Esophagus squamous epithelium (tissue), 4 donors: ENCODE results near the gene SNX27.

Source experiments
- POLR2A ChIP-seq, 4 donors: fragments of 450-650 bp; IDR thresholded peaks; one replicate each; pipeline ENCODE4 v1.6.1; 2017; ENCODE audit warnings: antibody characterized with exemption in 4 of 4, mild to moderate bottlenecking in 4 of 4, moderate library complexity in 3 of 4
- TF ChIP-seq, protein P1 (sequence below), 6 experiments: fragments of 450-650 bp in 4 of 6; fragments of 200-600 bp in 2 of 6; sonication (generic) in 2 of 6; IDR thresholded peaks; one replicate each; pipeline ENCODE4 v1.5.1; 2016 to 2019; ENCODE audit warnings: antibody characterized with exemption in 6 of 6, mild to moderate bottlenecking in 4 of 6, moderate library complexity in 4 of 6

DNA sequence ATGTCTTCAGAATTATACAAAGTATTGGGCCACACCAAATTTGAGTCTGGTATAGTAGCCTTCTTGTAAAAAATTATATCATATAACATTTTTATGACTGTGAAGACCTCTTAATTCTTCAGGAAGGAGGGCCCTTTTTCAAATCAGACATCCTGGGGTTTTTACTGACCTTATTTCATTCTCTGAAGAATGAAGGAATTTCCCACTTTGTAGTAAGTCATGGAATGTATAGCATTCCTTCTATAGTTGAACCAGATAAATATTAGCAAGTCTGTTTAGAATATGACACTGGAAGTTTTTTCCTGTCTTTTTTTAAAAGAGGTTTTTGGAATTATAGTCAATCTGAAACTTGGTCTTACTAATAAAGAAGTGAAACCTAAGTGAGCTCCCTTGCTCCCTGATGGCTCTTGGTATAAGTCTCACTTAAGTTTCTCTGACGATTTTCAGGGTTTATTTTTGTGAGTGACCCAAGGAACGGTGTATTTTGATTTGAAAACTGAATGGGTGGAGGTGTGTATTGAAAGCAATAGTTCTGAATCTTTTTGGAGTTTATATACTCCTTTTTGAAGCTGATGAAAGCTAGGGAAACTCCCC lies 23.7 kb downstream of the SNX27 start:
- TF ChIP-seq POLR2A (IDR thresholded peaks at IDR 0.05) = no peak
- TF ChIP-seq, protein P1, sequence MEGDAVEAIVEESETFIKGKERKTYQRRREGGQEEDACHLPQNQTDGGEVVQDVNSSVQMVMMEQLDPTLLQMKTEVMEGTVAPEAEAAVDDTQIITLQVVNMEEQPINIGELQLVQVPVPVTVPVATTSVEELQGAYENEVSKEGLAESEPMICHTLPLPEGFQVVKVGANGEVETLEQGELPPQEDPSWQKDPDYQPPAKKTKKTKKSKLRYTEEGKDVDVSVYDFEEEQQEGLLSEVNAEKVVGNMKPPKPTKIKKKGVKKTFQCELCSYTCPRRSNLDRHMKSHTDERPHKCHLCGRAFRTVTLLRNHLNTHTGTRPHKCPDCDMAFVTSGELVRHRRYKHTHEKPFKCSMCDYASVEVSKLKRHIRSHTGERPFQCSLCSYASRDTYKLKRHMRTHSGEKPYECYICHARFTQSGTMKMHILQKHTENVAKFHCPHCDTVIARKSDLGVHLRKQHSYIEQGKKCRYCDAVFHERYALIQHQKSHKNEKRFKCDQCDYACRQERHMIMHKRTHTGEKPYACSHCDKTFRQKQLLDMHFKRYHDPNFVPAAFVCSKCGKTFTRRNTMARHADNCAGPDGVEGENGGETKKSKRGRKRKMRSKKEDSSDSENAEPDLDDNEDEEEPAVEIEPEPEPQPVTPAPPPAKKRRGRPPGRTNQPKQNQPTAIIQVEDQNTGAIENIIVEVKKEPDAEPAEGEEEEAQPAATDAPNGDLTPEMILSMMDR (IDR thresholded peaks at IDR 0.05) = no peak
